NCI-H2171 treated with DMSO at 0.1 percent for 48 hours (cell line): Measurements from ENCODE around the gene CABP2.
"Not testable (repeated sequence)": the region's sequence is repeated elsewhere in the genome, so short reads cannot be mapped to it uniquely, and the experiment has no call there.

ENCODE experiments used
- DNase-seq: peaks from one replicate; lab custom pipeline; 2025; lab: John Stamatoyannopoulos, UW

Gene CABP2

GRCh38 chr11:67538823-67539505 lies 15.7 kb upstream of the CABP2 start:
- no peak for DNase-seq

GRCh38 chr11:67538306-67538705 lies 15.1 kb upstream of the CABP2 start:
- no peak for DNase-seq

- DNase-seq: no peak
Measured at GRCh38 chr11:67535561-67535960, 12.3 kb upstream of the CABP2 start.

- DNase-seq: no peak
Measured at GRCh38 chr11:67534070-67534679, 10.9 kb upstream of the CABP2 start.

- no peak for DNase-seq
Measured at GRCh38 chr11:67532889-67533288, 9.6 kb upstream of the CABP2 start.

- no peak for DNase-seq
Measured at GRCh38 chr11:67530282-67530592, 7.0 kb upstream of the CABP2 start.

GRCh38 chr11:67528376-67528775 lies 5.1 kb upstream of the CABP2 start:
- no peak for DNase-seq

GRCh38 chr11:67525275-67525976 lies 2.2 kb upstream of the CABP2 start:
- DNase-seq: no peak

GRCh38 chr11:67524480-67524808 lies 1.2 kb upstream of the CABP2 start:
- no peak for DNase-seq

GRCh38 chr11:67523556-67524479 lies 572 bp upstream of the CABP2 start:
- DNase-seq: no peak

GRCh38 chr11:67522338-67522737 lies 908 bp downstream of the CABP2 start:
- no peak for DNase-seq

GRCh38 chr11:67521924-67522323 lies 1.3 kb downstream of the CABP2 start:
- DNase-seq: no peak

- no peak for DNase-seq
Measured at GRCh38 chr11:67520856-67521824, 2.1 kb downstream of the CABP2 start.

- DNase-seq: no peak
Measured at GRCh38 chr11:67519726-67520125, 3.5 kb downstream of the CABP2 start.

- DNase-seq: no peak
Measured at GRCh38 chr11:67517784-67518552, 5.3 kb downstream of the CABP2 start.

- DNase-seq: no peak
Measured at GRCh38 chr11:67516806-67517205, 6.4 kb downstream of the CABP2 start.

- DNase-seq: no peak
Measured at GRCh38 chr11:67514116-67514515, 9.1 kb downstream of the CABP2 start.

- DNase-seq: not testable (repeated sequence)
Measured at GRCh38 chr11:67511558-67511957, 11.7 kb downstream of the CABP2 start.

- no peak for DNase-seq
Measured at GRCh38 chr11:67510023-67510345, 13.3 kb downstream of the CABP2 start.

- DNase-seq: peak; percentile 96
Measured at GRCh38 chr11:67508486-67509121, 14.6 kb downstream of the CABP2 start.
